GM12892 (cell line): ENCODE measurements around the gene NCR3LG1.

Experiments
- DNase-seq: peaks from one replicate; pipeline ENCODE4 v3.0.0; 2011; ENCODE audit not compliant: insufficient read length
- FAIRE-seq: peaks from 2 replicates; lab custom pipeline; 2011; peaks lifted over from hg19 to GRCh38; lab: Jason Lieb, UNC
- POLR2A ChIP-seq: IDR thresholded peaks from 2 replicates; pipeline ENCODE4 v1.6.1; 2011; ENCODE audit warnings: low read depth, low read length, control low read depth
- POLR2AphosphoS5 ChIP-seq: IDR thresholded peaks from 2 replicates; pipeline ENCODE4 v1.6.1; 2011; ENCODE audit warnings: low read depth, low read length, control low read depth
- TAF1 ChIP-seq: IDR thresholded peaks from 2 replicates; pipeline ENCODE4 v1.6.1; 2011; ENCODE audit warnings: low read depth, mild to moderate bottlenecking, control low read depth, low read length, borderline replicate concordance

The NCR3LG1 gene

GRCh38 chr11:17376493-17376892 is 24.9 kb downstream of the NCR3LG1 start:
- DNase-seq: no peak
- FAIRE-seq: no peak

GRCh38 chr11:17378655-17379054 is 27.1 kb downstream of the NCR3LG1 start:
- TF ChIP-seq POLR2AphosphoS5 (no peak), POLR2A (no peak), TAF1 (no peak)
- FAIRE-seq (no peak), DNase-seq (no peak)

More at GRCh38 chr11:17376493-17376892, 24.9 kb downstream of the NCR3LG1 start:
- TF ChIP-seq POLR2AphosphoS5 (no peak), POLR2A (no peak), TAF1 (no peak)

- FAIRE-seq (no peak), DNase-seq (no peak)
Measured at GRCh38 chr11:17379383-17380180, 28.0 kb downstream of the NCR3LG1 start.

DNA sequence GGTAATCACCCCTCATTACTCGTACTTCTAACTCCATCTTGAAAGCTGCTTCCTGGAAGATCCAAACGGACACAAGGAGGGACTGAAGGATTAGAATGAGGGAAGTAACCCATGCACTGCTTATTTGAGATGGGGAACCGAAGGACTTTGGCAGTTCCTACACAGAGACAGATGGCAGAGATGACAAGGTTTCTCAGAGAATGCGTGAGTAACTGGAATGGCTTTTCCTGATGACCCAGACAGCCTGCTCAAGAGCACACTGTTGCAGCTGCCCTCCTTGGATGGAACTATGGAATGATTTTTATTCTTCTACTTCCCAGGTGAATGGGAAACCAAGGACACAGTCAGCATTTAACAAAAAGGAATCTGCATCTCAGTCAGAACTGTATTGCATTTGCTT is 29.6 kb downstream of the NCR3LG1 start:
- no peak for TF ChIP-seq POLR2A
- TF ChIP-seq POLR2AphosphoS5: no peak
- no peak for TF ChIP-seq TAF1
- FAIRE-seq (no peak), DNase-seq (no peak)

More at GRCh38 chr11:17379383-17380180, 28.0 kb downstream of the NCR3LG1 start:
- TF ChIP-seq TAF1 (no peak), POLR2AphosphoS5 (no peak), POLR2A (no peak)

- DNase-seq (no peak), FAIRE-seq (no peak)
- TF ChIP-seq POLR2A: no peak
Measured at GRCh38 chr11:17382046-17382728, 30.6 kb downstream of the NCR3LG1 start.

DNA sequence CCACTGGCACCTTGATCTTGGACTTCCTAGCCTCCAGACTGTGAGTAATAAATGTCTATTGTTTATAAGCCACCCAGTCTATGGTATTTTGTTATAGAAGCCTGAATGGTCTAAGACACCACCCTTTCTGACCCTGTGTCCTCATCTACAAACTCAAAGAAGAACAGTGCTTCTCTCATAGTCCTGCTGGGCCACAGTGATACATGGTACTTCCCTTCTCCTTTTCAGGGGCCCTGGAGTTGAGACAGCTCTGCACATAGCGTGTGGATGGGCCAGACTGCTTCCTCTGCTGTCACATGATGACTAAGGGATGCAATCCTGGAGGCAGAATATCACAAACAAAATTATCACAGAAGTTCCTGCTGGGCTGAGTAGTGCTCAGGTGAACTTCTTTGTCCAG is 31.9 kb downstream of the NCR3LG1 start:
- FAIRE-seq (no peak), DNase-seq (no peak)
- TF ChIP-seq TAF1 (no peak), POLR2A (no peak), POLR2AphosphoS5 (no peak)

- DNase-seq (no peak), FAIRE-seq (peak; percentile 94)
Measured at GRCh38 chr11:17384002-17384511, 32.5 kb downstream of the NCR3LG1 start.

GRCh38 chr11:17385492-17385891 is 33.9 kb downstream of the NCR3LG1 start:
- TF ChIP-seq POLR2AphosphoS5 (no peak), POLR2A (no peak), TAF1 (no peak)
- DNase-seq (no peak), FAIRE-seq (no peak)

More at GRCh38 chr11:17384002-17384511, 32.5 kb downstream of the NCR3LG1 start:
- no peak for TF ChIP-seq POLR2AphosphoS5
- TF ChIP-seq POLR2A: no peak
- TF ChIP-seq TAF1: no peak

DNA sequence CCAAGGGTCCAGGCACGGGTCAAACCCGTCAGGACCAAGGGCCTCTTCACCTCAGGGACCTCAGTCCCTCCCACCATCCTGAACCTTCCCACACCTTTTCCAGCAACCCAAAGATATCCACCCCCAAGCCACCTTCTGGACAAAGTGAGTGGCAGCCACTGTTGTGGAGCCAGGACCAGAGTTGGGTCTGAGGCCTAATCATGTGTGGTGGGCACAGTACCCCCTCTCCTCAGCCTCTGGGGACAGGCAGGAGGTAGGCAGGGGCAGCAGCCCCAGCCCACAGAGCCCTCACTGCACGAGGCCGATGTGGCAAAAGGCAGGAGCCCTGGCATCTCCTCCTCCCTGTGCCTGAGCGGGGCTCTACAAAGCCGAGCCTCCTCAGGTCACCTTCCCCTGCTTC is 34.3 kb downstream of the NCR3LG1 start:
- DNase-seq: no peak
- FAIRE-seq: no peak
- TF ChIP-seq TAF1 (no peak), POLR2A (no peak), POLR2AphosphoS5 (no peak)

DNA sequence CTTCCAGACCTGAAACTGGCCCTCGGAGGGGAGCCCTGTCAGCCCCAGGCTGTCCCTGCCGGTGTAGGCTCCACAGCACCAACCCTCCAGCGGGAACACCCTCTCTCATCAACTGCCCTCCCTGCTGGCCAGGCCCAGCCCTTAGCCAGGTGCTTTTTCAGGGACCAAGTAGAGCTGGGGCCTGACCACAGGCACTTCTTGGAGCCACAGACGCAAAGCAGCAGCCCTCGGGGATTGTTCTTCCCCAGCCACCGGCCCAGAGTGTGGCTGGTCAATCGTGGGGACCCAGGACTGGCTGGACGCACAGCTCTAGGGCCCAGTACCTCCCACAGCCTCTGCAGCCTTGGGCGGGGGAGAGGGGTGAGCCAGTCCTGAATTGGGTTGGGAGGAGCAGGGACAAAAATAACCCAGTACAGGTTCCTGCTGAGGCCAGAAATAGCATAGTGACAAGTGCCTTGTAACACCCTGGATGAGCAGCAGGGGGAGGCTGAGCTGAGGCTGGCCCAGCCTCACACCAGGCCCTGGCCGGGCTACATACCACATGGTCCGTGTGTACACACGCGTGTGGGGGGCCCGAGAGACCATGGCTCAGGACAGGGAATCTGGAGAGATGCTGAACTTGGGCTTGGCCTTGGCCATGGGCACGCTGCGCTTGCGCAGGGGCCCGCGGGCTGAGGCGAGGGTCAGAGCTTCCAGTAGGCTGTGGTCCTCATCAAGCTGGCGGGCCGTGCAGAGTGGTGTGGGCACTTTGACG is 34.9 kb downstream of the NCR3LG1 start:
- TF ChIP-seq TAF1 (no peak), POLR2A (no peak), POLR2AphosphoS5 (no peak)
- DNase-seq (no peak), FAIRE-seq (peak; percentile 93)

DNA sequence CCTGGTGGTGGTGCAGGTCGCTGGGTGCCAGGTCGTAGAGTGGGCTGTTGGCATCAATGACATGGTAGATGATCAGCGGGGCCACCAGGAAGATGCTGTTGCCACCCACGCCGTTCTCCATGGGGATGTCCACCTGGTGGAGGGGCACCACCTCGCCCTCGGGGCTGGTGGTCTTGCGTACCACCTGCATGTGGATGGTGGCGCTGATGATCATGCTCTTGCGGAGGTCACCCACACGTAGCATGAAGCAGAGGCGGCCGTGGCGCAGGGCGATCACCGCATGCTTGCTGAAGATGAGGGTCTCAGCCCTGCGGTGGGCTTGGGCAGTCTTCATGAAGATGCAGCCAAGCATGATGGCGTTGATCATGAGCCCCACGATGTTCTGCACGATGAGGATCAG is 35.7 kb downstream of the NCR3LG1 start:
- DNase-seq (no peak), FAIRE-seq (no peak)
- TF ChIP-seq TAF1 (no peak), POLR2A (no peak), POLR2AphosphoS5 (no peak)

DNA sequence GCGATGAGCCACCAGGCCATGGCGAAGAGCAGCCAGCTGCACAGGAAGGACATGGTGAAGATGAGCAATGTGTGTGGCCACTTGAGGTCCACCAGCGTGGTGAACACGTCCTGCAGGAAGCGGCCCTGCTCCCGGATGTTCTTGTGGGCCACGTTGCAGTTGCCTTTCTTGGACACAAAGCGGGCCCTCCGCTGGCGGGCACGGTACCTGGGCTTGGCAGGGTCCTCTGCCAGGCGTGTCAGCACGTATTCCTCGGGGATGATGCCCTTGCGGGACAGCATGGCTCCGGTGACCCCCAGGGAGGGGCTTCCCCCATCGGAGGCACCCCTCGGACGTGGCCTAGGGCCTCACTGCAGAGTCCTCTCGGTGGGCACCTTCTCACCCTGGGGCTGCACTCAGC is 36.2 kb downstream of the NCR3LG1 start:
- DNase-seq: no peak
- FAIRE-seq: no peak
- no peak for TF ChIP-seq POLR2A
- TF ChIP-seq TAF1: no peak
- TF ChIP-seq POLR2AphosphoS5: no peak
